Naive thymus-derived CD8-positive, alpha-beta T cell (primary cell): Measurements from ENCODE around the gene ISM1. TPM values are rescaled to one million over a fixed set of nuclear protein-coding genes. Genes with fewer than 3 reads are reported as not detected.

ENCODE experiments used
- ATAC-seq, 2 donors: fragments of 150-1000 bp; cut with Tn5 transposase in 1 of 2; sonication (Bioruptor Pico), chemical (Tn5 transposase) in 1 of 2; 1 replicate in 1 of 2; 2 replicates in 1 of 2; pipeline ENCODE4 v1.10.0; 2021; ENCODE audit warnings: mild to moderate bottlenecking in 2 of 2, moderate library complexity in 2 of 2
- POLR2A ChIA-PET: fragments of 350-600 bp; sonication (Branson Sonifier 250); formaldehyde crosslinking; loops from one replicate; lab custom pipeline; 2021; ENCODE audit warnings: antibody characterized with exemption; lab: Charles Lee
- DNase-seq, 10 donors: peaks; one replicate each; pipeline versions ENCODE4 v3.0.0 to v3.0.0-alpha.2; 2020 to 2022
- H3K27ac Mint-ChIP-seq, 10 donors: one replicate each; pipeline ENCODE4 v1.8.0; 2020 to 2022; ENCODE audit warnings: mild to moderate bottlenecking in 10 of 10, mixed read lengths in 10 of 10, moderate library complexity in 4 of 10, inconsistent platforms in 1 of 10
- H3K27me3 Mint-ChIP-seq, 5 donors: one replicate each; pipeline ENCODE4 v1.8.0; 2021 to 2022; ENCODE audit warnings: mixed read lengths in 5 of 5
- H3K36me3 Mint-ChIP-seq, 3 donors: one replicate each; pipeline ENCODE4 v1.8.0; 2020 to 2022; ENCODE audit warnings: mixed read lengths in 3 of 3, mild to moderate bottlenecking in 2 of 3, inconsistent platforms in 1 of 3
- H3K4me1 Mint-ChIP-seq, 4 donors: one replicate each; pipeline ENCODE4 v1.8.0; 2021 to 2022; ENCODE audit warnings: mixed read lengths in 4 of 4
- H3K4me3 Mint-ChIP-seq, 10 donors: one replicate each; pipeline ENCODE4 v1.8.0; 2020 to 2022; ENCODE audit warnings: mild to moderate bottlenecking in 10 of 10, mixed read lengths in 10 of 10, moderate library complexity in 6 of 10, inconsistent platforms in 1 of 10
- H3K9me3 Mint-ChIP-seq, 9 donors: one replicate each; pipeline ENCODE4 v1.8.0; 2020 to 2022; ENCODE audit warnings: mixed read lengths in 9 of 9, mild to moderate bottlenecking in 3 of 9, inconsistent platforms in 1 of 9, moderate library complexity in 1 of 9
- polyA plus RNA-seq, 3 donors: library from polyadenylated mRNA; unstranded; fragments of 300-500 nt; fragmentation: Illumina TruSeq; gene quantifications; one replicate each; pipeline ENCODE4 v1.2.3, GENCODE V29; 2021
- total RNA-seq, 8 experiments: library from RNA in 2 of 8; stranded (reverse) in 2 of 8; gene quantifications; one replicate each; pipeline ENCODE4 v1.2.3 and lab custom pipeline; 2021 to 2026

Gene ISM1
- total and polyA plus RNA-seq, 5 experiments from 2014 or later: 0.15 to 0.49 (median 0.23) TPM

DNA sequence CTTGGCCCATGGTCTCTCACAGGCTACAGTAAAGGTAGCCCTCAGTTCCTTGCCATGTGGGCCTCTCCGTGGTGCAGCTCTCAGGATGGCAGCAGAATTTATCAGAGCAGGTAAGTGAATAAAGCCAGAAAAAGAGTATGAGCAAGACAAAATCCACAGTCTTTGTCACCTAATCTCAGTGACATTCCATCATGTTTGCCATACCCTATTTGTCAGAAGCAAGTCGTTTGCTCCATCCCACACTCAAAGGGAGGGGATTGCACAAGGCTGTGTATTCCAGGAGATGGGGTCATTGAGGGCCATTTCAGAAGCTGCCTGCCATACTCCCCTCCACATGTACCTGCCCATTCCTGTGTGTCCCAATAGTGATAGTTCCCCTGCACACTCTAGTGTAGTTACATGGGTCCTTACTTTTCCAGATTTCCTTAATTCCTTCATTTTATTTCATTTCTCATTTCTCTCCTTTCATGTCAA is 24.2 kb downstream of the ISM1 start:
- POLR2A ChIA-PET: interaction anchor here (1.3 to 1.4 kb wide), 2 partner anchors 13 to 24 kb away, joined by 3 to 6 read pairs; partner anchors contain the start of gene ISM1
- Mint-ChIP-seq H3K9me3 (peaks cover 0 to 2% (median 0%) of the 10 kb centered on the region in 9 donors), H3K4me1 (peaks cover 23 to 40% (median 34%) of the 10 kb centered on the region in 4 donors), H3K27ac (peak overlapping the region in 6 of 10 donors; percentile 20 to 97 (median 63)), H3K27me3 (no peaks in the 10 kb centered on the region), H3K36me3 (no peaks in the 10 kb centered on the region), H3K4me3 (no peak overlapping the region)
- no peak for ATAC-seq
- no peak for DNase-seq

DNA sequence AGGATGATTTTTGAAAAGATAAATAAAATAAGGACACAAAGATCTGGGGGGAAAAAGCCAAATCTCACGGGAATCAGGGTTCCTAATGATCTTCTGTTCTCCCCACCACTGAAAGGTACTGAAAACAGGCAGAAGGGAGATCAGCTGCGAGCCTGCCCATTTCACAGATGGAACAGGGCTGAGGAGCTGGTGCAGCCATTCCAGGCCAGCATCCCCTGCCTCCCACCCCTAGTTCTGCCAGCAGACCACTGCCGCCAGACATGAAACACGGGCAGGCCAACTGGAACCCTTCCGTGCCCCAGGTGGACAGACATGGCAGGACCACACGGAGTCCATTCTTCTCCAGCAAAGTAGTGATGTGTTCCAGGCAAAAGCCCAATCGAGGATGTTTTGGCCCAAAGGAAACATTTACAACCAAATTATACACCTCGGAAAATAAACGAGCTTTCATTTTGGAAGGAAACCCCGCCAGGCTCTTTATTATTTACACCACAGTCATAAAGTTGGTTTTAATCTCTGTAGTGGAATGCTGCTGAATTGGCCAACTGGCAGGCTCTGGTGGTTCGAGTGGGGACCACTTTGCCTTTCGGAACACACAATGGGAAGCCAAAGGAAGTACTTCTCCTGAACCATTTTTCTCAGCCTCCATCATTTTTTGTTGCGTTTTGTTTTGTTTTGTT is 28.2 kb downstream of the ISM1 start:
- Mint-ChIP-seq H3K36me3 (no peaks in the 10 kb centered on the region), H3K27me3 (no peaks in the 10 kb centered on the region), H3K4me1 (peaks cover 23 to 47% (median 39%) of the 10 kb centered on the region in 4 donors), H3K27ac (peak overlapping the region in 9 of 10 donors; percentile 85 to 98 (median 93)), H3K9me3 (peaks cover 0 to 2% (median 0%) of the 10 kb centered on the region in 9 donors), H3K4me3 (peak overlapping the region in 2 of 10 donors; percentile 38 to 81)
- no peak for ATAC-seq
- DNase-seq: no peak
- POLR2A ChIA-PET: interaction anchor here (1.5 kb wide), 1 partner anchor 11 kb away, joined by 3 read pairs; no protein-coding TSS in a partner anchor

DNA sequence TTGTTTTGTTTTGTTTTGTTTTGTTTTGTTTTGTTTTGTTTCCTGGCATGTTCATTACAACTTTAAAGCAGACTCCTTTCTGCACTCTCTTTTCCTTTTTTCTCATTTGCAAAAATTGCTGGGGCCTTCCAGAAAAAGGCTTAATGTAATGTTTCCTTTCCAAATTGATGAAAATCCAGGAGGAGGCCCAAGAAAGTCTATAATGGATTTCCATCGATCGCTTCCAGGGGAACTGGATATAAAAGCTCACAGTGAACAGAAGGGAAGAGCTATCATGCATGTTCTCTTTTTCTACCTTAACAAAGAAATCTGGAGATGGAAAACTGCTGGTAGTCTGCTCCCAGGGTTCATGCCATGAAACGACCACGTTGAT is 28.7 kb downstream of the ISM1 start:
- Mint-ChIP-seq H3K4me1 (peaks cover 23 to 46% (median 39%) of the 10 kb centered on the region in 4 donors), H3K27ac (peak overlapping the region in 8 of 10 donors; percentile 12 to 97 (median 66)), H3K36me3 (no peaks in the 10 kb centered on the region), H3K9me3 (peaks cover 0 to 2% (median 0%) of the 10 kb centered on the region in 9 donors), H3K27me3 (no peaks in the 10 kb centered on the region), H3K4me3 (peak overlapping the region in 1 of 10 donors; percentile 38)
- no peak for DNase-seq
- no peak for ATAC-seq
- POLR2A ChIA-PET: interaction anchor here (1.5 kb wide), 1 partner anchor 11 kb away, joined by 3 read pairs; no protein-coding TSS in a partner anchor

DNA sequence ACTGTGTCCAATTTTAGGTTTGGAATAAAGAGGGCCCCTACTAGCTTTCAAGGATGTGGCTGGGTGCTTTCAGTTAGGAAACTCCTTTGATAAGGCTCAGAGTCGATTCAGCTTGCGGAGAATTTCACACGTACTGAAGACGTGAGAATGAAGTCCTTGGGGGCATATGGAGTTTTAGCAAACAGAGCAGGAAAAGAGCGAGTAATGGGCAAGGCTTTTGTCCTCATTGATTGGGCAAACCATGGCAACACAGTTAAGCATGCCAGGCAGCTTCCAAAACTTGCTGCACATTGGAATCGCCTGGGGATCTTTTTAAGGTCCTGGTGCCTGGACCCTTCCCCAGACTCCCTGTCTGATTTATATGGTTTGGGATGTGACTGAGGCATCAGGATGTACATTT is 29.2 kb downstream of the ISM1 start:
- POLR2A ChIA-PET: interaction anchor here (1.5 kb wide), 1 partner anchor 10 kb away, joined by 3 read pairs; no protein-coding TSS in a partner anchor
- H3K4me1 Mint-ChIP-seq: peaks cover 23 to 46% (median 38%) of the 10 kb centered on the region in 4 donors
- no peak overlapping the region for H3K4me3 Mint-ChIP-seq
- DNase-seq (no peak), ATAC-seq (no peak)
- no peaks in the 10 kb centered on the region for H3K27me3 Mint-ChIP-seq
- H3K9me3 Mint-ChIP-seq: peaks cover 0 to 2% (median 0%) of the 10 kb centered on the region in 9 donors
- H3K36me3 Mint-ChIP-seq: no peaks in the 10 kb centered on the region
- peak overlapping the region in 6 of 10 donors; percentile 19 to 77 (median 60) for H3K27ac Mint-ChIP-seq

DNA sequence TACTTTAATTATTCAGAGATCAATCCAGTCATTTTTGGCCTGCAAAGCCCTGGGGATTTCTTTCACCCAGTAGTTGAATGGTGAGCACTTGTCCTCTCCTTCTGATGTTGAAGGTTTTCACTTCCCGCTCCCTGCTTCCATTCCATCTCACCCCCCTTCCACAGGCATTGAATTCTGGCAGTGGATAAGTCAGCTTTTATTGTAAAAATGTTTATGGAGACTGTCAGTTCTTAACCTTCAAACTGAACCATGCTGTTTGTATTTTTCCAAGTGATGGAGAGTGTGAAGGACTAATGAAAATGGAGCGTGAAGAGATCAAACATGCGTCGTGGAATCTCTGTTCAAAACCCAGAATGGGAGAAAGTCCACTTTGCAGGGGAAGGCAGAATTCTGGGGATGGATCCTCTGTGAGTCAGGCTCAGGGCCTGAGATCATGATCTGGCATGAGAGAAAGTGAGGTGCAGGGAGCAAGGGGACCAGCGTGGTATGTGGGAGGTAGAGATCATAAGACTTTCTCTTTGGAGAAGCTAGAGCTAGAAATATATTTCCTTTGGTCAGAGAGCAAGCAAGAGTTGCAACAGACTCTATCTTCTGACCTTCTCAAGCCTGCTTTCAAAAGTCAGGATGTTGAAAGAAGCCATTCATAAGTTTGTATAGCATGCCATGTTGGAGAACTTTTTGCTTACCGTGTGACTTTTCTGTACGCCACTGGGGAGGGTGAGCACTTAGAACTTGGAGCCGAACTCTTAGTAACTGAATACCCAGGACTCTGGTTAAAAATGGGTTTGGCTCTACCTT is 30.2 kb downstream of the ISM1 start:
- H3K36me3 Mint-ChIP-seq: no peaks in the 10 kb centered on the region
- H3K27ac Mint-ChIP-seq: peak overlapping the region in 5 of 10 donors; percentile 8 to 75 (median 66)
- H3K9me3 Mint-ChIP-seq: peaks cover 0 to 2% (median 0%) of the 10 kb centered on the region in 9 donors
- POLR2A ChIA-PET: no interaction called here
- peaks cover 23 to 41% (median 34%) of the 10 kb centered on the region in 4 donors for H3K4me1 Mint-ChIP-seq
- ATAC-seq: no peak
- H3K27me3 Mint-ChIP-seq: no peaks in the 10 kb centered on the region
- no peak overlapping the region for H3K4me3 Mint-ChIP-seq
- no peak for DNase-seq

DNA sequence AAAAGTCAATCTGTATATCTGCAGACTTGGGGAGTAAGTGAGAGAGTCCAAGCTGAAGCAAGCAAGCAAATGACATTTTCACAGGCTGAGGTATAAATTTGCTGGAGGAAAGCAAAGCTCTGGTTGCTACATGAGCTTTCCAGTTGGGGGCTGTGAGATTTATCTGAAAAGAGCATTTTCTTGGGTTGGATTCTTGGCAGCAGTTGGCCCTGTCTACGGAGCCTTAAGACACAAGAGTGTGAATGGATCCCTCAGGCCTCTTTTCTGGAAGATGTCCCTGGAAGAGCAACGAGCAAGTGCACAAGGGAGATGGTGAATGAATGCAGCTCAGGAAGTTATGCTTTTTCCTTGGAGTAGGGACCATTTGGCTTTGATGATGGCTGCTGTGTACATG is 30.8 kb downstream of the ISM1 start:
- DNase-seq (no peak), ATAC-seq (no peak)
- Mint-ChIP-seq H3K4me1 (peaks cover 20 to 35% (median 32%) of the 10 kb centered on the region in 4 donors), H3K4me3 (no peak overlapping the region), H3K27ac (peak overlapping the region in 4 of 10 donors; percentile 8 to 66 (median 46)), H3K9me3 (peaks cover 0 to 2% (median 0%) of the 10 kb centered on the region in 9 donors), H3K36me3 (no peaks in the 10 kb centered on the region), H3K27me3 (peaks cover 0 to 2% (median 0%) of the 10 kb centered on the region in 5 donors)
- POLR2A ChIA-PET: no interaction called here

DNA sequence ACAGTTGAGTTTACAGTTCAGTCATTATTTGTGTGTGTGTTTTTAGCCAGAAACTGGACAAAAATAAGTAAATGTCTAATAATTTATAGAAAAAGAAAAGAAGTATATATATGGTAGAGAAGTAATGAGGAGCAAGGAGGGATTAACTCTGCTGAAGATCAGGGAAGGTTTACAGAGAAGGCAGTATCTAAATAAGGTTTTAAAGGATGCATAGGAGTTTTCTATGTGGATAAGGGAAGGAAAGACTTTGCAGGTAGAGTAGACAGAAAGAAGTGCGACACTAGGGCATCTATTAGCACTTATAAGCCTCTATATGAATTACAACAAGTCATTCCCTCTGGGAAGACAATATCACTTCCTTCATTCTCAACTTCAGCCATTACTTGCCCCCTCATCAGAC is 34.3 kb downstream of the ISM1 start:
- no peak for DNase-seq
- Mint-ChIP-seq H3K27me3 (peaks cover 0 to 2% (median 0%) of the 10 kb centered on the region in 5 donors), H3K4me3 (no peak overlapping the region), H3K36me3 (no peaks in the 10 kb centered on the region), H3K27ac (no peak overlapping the region), H3K9me3 (no peaks in the 10 kb centered on the region), H3K4me1 (peaks cover 0 to 16% (median 3%) of the 10 kb centered on the region in 4 donors)
- ATAC-seq: no peak
- POLR2A ChIA-PET: no interaction called here

DNA sequence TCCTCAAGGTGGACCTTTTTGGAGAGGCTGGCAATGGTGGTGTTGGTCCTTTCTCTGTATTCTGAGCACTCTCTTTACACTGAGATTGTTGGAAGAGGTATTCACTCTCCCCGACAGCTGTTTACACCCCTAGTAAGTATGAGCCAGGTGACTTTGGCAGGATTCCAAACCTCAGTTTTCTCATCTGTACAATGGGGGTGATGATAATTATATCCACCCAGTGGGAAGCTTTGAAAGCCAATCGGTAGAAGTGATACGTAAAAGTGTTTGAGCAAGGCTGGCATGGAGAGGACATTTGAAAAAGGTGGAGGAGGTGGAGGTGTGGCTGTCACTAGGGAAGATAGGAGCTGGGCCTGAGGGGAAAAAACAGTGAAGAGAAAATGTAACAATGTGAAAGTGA is 35.5 kb downstream of the ISM1 start:
- DNase-seq: no peak
- Mint-ChIP-seq H3K36me3 (no peaks in the 10 kb centered on the region), H3K4me1 (peaks cover 0 to 11% (median 2%) of the 10 kb centered on the region in 4 donors), H3K4me3 (no peak overlapping the region), H3K9me3 (no peaks in the 10 kb centered on the region), H3K27ac (no peak overlapping the region), H3K27me3 (peaks cover 0 to 2% (median 0%) of the 10 kb centered on the region in 5 donors)
- POLR2A ChIA-PET: no interaction called here
- ATAC-seq: no peak

DNA sequence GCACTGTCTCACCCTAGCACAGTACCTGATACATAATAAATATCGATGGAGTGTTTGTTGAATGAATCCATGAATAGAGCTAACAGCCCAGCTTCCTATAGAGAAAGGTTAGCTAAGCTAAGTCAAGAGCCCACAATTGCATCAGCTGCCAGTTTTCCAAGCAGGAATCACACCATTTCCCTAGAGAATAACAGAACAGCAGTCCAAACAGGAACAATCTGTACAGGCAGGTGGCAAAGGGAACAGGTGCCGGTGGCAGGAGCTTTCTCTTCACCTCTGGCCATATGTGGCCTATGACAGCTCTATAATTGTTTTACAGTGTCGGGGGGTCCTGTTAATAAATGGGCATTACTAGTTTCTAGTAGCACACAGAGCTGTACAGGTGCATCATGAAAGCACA is 38.8 kb downstream of the ISM1 start:
- ATAC-seq (no peak), DNase-seq (no peak)
- no peak overlapping the region for H3K4me3 Mint-ChIP-seq
- H3K27me3 Mint-ChIP-seq: peaks cover 0 to 2% (median 0%) of the 10 kb centered on the region in 5 donors
- no peaks in the 10 kb centered on the region for H3K36me3 Mint-ChIP-seq
- POLR2A ChIA-PET: interaction anchor here (1.0 kb wide), 1 partner anchor 11 kb away, joined by 3 read pairs; no protein-coding TSS in a partner anchor
- peaks cover 4 to 14% (median 7%) of the 10 kb centered on the region in 4 donors for H3K4me1 Mint-ChIP-seq
- peak overlapping the region in 1 of 10 donors; percentile 33 for H3K27ac Mint-ChIP-seq
- H3K9me3 Mint-ChIP-seq: no peaks in the 10 kb centered on the region

DNA sequence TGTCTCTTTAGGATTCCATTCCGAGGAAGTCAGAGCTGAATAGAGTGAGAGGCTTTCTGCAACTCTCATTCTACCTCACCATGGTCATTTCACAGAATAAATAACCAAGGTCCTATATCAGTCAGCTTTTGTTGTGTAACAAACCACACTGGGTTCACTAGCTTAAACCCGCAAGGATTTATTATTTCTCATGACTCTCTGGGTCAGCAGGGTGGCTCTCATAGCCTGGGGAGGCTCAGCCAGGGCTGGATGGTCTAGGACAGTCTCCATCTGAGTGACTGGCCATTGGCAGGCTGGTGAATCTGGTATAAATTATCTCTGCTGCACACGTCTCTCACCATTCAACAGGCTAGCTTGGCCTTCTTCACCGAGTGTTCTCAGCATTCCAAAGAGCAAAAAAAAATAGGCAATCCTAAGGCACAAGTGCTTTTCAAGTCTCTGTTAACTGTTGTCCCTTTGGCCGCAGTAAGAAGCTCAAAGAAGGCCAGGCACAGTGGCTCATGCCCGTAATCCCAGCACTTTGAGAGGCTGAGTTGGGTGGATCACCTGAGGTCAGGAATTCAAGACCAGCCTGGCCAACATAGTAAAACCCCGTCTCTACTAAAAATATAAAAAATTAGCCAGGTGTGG is 39.7 kb downstream of the ISM1 start:
- ATAC-seq (no peak), DNase-seq (no peak)
- POLR2A ChIA-PET: interaction anchor here (0.6 to 1.0 kb wide), 2 partner anchors 11 to 33 kb away, joined by 3 to 4 read pairs; no protein-coding TSS in a partner anchor
- H3K27ac Mint-ChIP-seq: no peak overlapping the region
- H3K36me3 Mint-ChIP-seq: no peaks in the 10 kb centered on the region
- no peaks in the 10 kb centered on the region for H3K9me3 Mint-ChIP-seq
- peaks cover 0 to 2% (median 0%) of the 10 kb centered on the region in 5 donors for H3K27me3 Mint-ChIP-seq
- H3K4me1 Mint-ChIP-seq: peaks cover 4 to 14% (median 7%) of the 10 kb centered on the region in 4 donors
- no peak overlapping the region for H3K4me3 Mint-ChIP-seq

DNA sequence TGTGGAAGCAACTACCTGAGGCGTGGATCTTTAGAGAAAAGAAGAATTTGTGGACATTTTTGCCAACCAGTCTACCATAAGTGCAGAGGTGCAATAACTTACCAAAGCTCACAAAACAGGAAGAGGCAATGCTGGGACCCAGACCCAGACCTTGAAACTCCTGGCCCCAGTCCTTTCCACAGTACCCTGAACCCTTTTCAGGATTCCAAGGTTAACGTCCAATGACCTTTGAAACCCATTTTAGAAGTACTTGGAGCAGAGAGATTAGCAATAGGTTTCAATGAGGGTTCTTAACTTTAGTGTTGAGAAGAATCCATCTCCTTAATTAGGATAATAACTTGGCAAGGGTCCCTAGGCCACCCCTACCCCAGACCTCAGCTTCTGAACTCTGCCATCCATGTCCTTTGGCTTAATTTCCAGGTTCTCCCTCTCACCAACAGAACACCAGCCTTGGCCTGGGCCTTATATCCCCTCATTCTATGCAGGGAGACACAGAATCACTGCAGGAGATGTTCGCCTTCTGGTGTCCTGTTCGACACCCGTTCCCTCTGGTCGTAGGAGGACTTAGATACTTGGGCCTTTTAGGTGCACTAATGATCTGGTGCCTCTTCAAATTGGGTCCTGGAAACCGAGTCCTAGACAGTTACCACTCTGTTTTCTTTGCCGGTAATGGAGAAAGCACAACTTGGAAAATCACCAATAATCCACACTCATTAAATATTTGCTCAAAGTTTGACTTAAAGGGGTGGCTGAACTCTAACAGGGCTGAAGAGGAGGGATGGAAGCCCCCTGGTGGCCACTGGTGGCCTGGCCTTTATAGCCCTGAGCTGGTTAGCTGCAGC is 40.6 kb downstream of the ISM1 start:
- ATAC-seq (peak; percentile 95 to 97), DNase-seq (peak; percentile 38 to 77 (median 58))
- no peak overlapping the region for H3K4me3 Mint-ChIP-seq
- no peaks in the 10 kb centered on the region for H3K9me3 Mint-ChIP-seq
- H3K27ac Mint-ChIP-seq: peak overlapping the region in 1 of 10 donors; percentile 22
- H3K4me1 Mint-ChIP-seq: peaks cover 4 to 12% (median 7%) of the 10 kb centered on the region in 4 donors
- H3K27me3 Mint-ChIP-seq: peaks cover 0 to 2% (median 0%) of the 10 kb centered on the region in 5 donors
- POLR2A ChIA-PET: interaction anchor here (1.0 kb wide), 1 partner anchor 14 kb away, joined by 3 read pairs; no protein-coding TSS in a partner anchor
- H3K36me3 Mint-ChIP-seq: no peaks in the 10 kb centered on the region
